Natural killer cell treated with Interleukin-12 subunit alpha and Interleukin-12 subunit beta and Interleukin-15 and Interleukin-18, amount 100 ng/mL, for 72 hours (primary cell): ENCODE measurements around the gene RANBP17. TPM values are rescaled to one million over a fixed set of nuclear protein-coding genes. Genes with fewer than 3 reads are reported as not detected.
A peak's percentile ranks its signal among the peaks of the same experiment; 100 is the strongest.

Experiments
- ATAC-seq, 2 donors: fragments of 150-1000 bp; cut with Tn5 transposase in 1 of 2; sonication (Bioruptor Pico), chemical (Tn5 transposase) in 1 of 2; 2 replicates each; pipeline ENCODE4 v1.10.0; 2021
- DNase-seq: peaks from one replicate; pipeline ENCODE4 v3.0.0; 2022; ENCODE audit warnings: low spot score
- H3K27ac Mint-ChIP-seq, 2 donors: 1 replicate in 1 of 2; 2 replicates in 1 of 2; pipeline ENCODE4 v1.8.0; 2022; ENCODE audit warnings: mixed read lengths in 2 of 2, mild to moderate bottlenecking in 1 of 2, moderate library complexity in 1 of 2
- H3K27me3 Mint-ChIP-seq, 2 donors: 1 replicate in 1 of 2; 2 replicates in 1 of 2; pipeline ENCODE4 v1.8.0; 2022; ENCODE audit warnings: mixed read lengths in 2 of 2
- H3K36me3 Mint-ChIP-seq: one replicate; pipeline ENCODE4 v1.8.0; 2022; ENCODE audit warnings: mixed read lengths
- H3K4me1 Mint-ChIP-seq, 2 donors: 1 replicate in 1 of 2; 2 replicates in 1 of 2; pipeline ENCODE4 v1.8.0; 2022; ENCODE audit warnings: low read depth in 2 of 2, mixed read lengths in 2 of 2, mild to moderate bottlenecking in 1 of 2
- H3K4me3 Mint-ChIP-seq: one replicate; pipeline ENCODE4 v1.8.0; 2022; ENCODE audit warnings: mixed read lengths
- H3K9me3 Mint-ChIP-seq: 2 replicates; pipeline ENCODE4 v1.8.0; 2022; ENCODE audit warnings: mixed read lengths
- total RNA-seq, 2 donors: library from RNA; stranded (reverse); gene quantifications; one replicate each; pipeline ENCODE4 v1.2.3, GENCODE V29; 2022

The RANBP17 gene
- total RNA-seq, 2 donors from 2014 or later, result 6.9 to 8.3 TPM

GRCh38 chr5:171242521-171242920, 380.7 kb downstream of the RANBP17 start:
- ATAC-seq (no peak), DNase-seq (no peak)
- Mint-ChIP-seq H3K27ac (no peak overlapping the region), H3K9me3 (no peaks in the 10 kb centered on the region), H3K4me1 (peaks cover 5 to 6% of the 10 kb centered on the region in 2 donors), H3K36me3 (peaks cover under 1% of the 10 kb centered on the region), H3K4me3 (no peak overlapping the region), H3K27me3 (no peaks in the 10 kb centered on the region)

GRCh38 chr5:171246231-171246630, 384.4 kb downstream of the RANBP17 start:
- peaks cover 12% of the 10 kb centered on the region for H3K9me3 Mint-ChIP-seq
- DNase-seq (no peak), ATAC-seq (no peak)
- H3K4me1 Mint-ChIP-seq, result no peaks in the 10 kb centered on the region
- H3K4me3 Mint-ChIP-seq, result no peak overlapping the region
- H3K27me3 Mint-ChIP-seq, result peaks cover 3 to 14% of the 10 kb centered on the region in 2 donors
- no peak overlapping the region for H3K27ac Mint-ChIP-seq
- H3K36me3 Mint-ChIP-seq, result peaks cover 26% of the 10 kb centered on the region

GRCh38 chr5:171249460-171249859, 387.6 kb downstream of the RANBP17 start:
- H3K27ac Mint-ChIP-seq, result no peak overlapping the region
- H3K4me3 Mint-ChIP-seq, result no peak overlapping the region
- peaks cover 3 to 14% of the 10 kb centered on the region in 2 donors for H3K27me3 Mint-ChIP-seq
- H3K9me3 Mint-ChIP-seq, result peaks cover 12% of the 10 kb centered on the region
- peaks cover 26% of the 10 kb centered on the region for H3K36me3 Mint-ChIP-seq
- ATAC-seq, result no peak
- no peak for DNase-seq
- H3K4me1 Mint-ChIP-seq, result no peaks in the 10 kb centered on the region

- DNase-seq (no peak), ATAC-seq (no peak)
- Mint-ChIP-seq H3K27ac (no peak overlapping the region), H3K27me3 (peaks cover 3 to 20% of the 10 kb centered on the region in 2 donors), H3K36me3 (peaks cover 26% of the 10 kb centered on the region), H3K4me3 (no peak overlapping the region), H3K9me3 (peaks cover 12% of the 10 kb centered on the region), H3K4me1 (no peaks in the 10 kb centered on the region)
These were observed 388.9 kb downstream of the RANBP17 start for GRCh38 chr5:171250738-171251137.

GRCh38 chr5:171251519-171251918, 389.7 kb downstream of the RANBP17 start:
- Mint-ChIP-seq H3K4me1 (no peaks in the 10 kb centered on the region), H3K4me3 (no peak overlapping the region), H3K9me3 (peaks cover 12% of the 10 kb centered on the region), H3K36me3 (peaks cover 26% of the 10 kb centered on the region), H3K27ac (no peak overlapping the region), H3K27me3 (peaks cover 3 to 20% of the 10 kb centered on the region in 2 donors)
- ATAC-seq, result no peak
- no peak for DNase-seq

- H3K4me3 Mint-ChIP-seq, result no peak overlapping the region
- ATAC-seq, result no peak
- peaks cover 24% of the 10 kb centered on the region for H3K36me3 Mint-ChIP-seq
- H3K27me3 Mint-ChIP-seq, result peaks cover 3 to 20% of the 10 kb centered on the region in 2 donors
- no peak for DNase-seq
- H3K4me1 Mint-ChIP-seq, result no peaks in the 10 kb centered on the region
- peaks cover 12% of the 10 kb centered on the region for H3K9me3 Mint-ChIP-seq
- no peak overlapping the region for H3K27ac Mint-ChIP-seq
These were observed 390.9 kb downstream of the RANBP17 start for GRCh38 chr5:171252674-171253073.

- Mint-ChIP-seq H3K27me3 (peaks cover 0 to 6% of the 10 kb centered on the region in 2 donors), H3K9me3 (no peaks in the 10 kb centered on the region), H3K36me3 (no peaks in the 10 kb centered on the region), H3K4me3 (no peak overlapping the region), H3K4me1 (peaks cover 0 to 9% of the 10 kb centered on the region in 2 donors), H3K27ac (no peak overlapping the region)
- ATAC-seq (no peak), DNase-seq (no peak)
These were observed 397.1 kb downstream of the RANBP17 start for GRCh38 chr5:171258737-171259415.

GRCh38 chr5:171261361-171261760, 399.5 kb downstream of the RANBP17 start:
- ATAC-seq, result no peak
- peaks cover 9 to 22% of the 10 kb centered on the region in 2 donors for H3K4me1 Mint-ChIP-seq

GRCh38 chr5:171261904-171262303, 400.1 kb downstream of the RANBP17 start:
- Mint-ChIP-seq H3K4me3 (no peak overlapping the region), H3K36me3 (no peaks in the 10 kb centered on the region), H3K27ac (no peak overlapping the region), H3K4me1 (peaks cover 9 to 22% of the 10 kb centered on the region in 2 donors), H3K9me3 (no peaks in the 10 kb centered on the region), H3K27me3 (no peaks in the 10 kb centered on the region)
- ATAC-seq (no peak), DNase-seq (no peak)

More at GRCh38 chr5:171261361-171261760, 399.5 kb downstream of the RANBP17 start:
- Mint-ChIP-seq H3K9me3 (no peaks in the 10 kb centered on the region), H3K27me3 (no peaks in the 10 kb centered on the region), H3K27ac (no peak overlapping the region), H3K36me3 (no peaks in the 10 kb centered on the region), H3K4me3 (no peak overlapping the region)
- DNase-seq, result no peak

- Mint-ChIP-seq H3K9me3 (no peaks in the 10 kb centered on the region), H3K4me1 (peaks cover 9 to 25% of the 10 kb centered on the region in 2 donors), H3K36me3 (no peaks in the 10 kb centered on the region), H3K27ac (no peak overlapping the region), H3K4me3 (no peak overlapping the region), H3K27me3 (no peaks in the 10 kb centered on the region)
- DNase-seq (no peak), ATAC-seq (no peak)
These were observed 401.4 kb downstream of the RANBP17 start for GRCh38 chr5:171263181-171263580.

- ATAC-seq, result peak; percentile 80 to 90
- Mint-ChIP-seq H3K4me1 (peaks cover 9 to 33% of the 10 kb centered on the region in 2 donors), H3K9me3 (no peaks in the 10 kb centered on the region), H3K36me3 (no peaks in the 10 kb centered on the region), H3K4me3 (peak overlapping the region; percentile 34), H3K27me3 (no peaks in the 10 kb centered on the region), H3K27ac (peak overlapping the region in 1 of 2 donors; percentile 16)
- no peak for DNase-seq
These were observed 403.0 kb downstream of the RANBP17 start for GRCh38 chr5:171264843-171265242.

GRCh38 chr5:171268700-171269620, 407.1 kb downstream of the RANBP17 start:
- Mint-ChIP-seq H3K9me3 (peaks cover 4% of the 10 kb centered on the region), H3K27me3 (peaks cover 0 to 2% of the 10 kb centered on the region in 2 donors), H3K4me1 (peaks cover 18 to 36% of the 10 kb centered on the region in 2 donors), H3K4me3 (no peak overlapping the region), H3K36me3 (no peaks in the 10 kb centered on the region), H3K27ac (no peak overlapping the region)
- ATAC-seq (no peak), DNase-seq (no peak)

GRCh38 chr5:171269717-171270116, 407.9 kb downstream of the RANBP17 start:
- Mint-ChIP-seq H3K9me3 (peaks cover 4% of the 10 kb centered on the region), H3K36me3 (no peaks in the 10 kb centered on the region), H3K4me3 (no peak overlapping the region), H3K4me1 (peaks cover 13 to 30% of the 10 kb centered on the region in 2 donors), H3K27ac (no peak overlapping the region), H3K27me3 (peaks cover 0 to 2% of the 10 kb centered on the region in 2 donors)
- DNase-seq (no peak), ATAC-seq (no peak)

GRCh38 chr5:171270136-171270535, 408.3 kb downstream of the RANBP17 start:
- Mint-ChIP-seq H3K4me3 (no peak overlapping the region), H3K9me3 (peaks cover 4% of the 10 kb centered on the region), H3K4me1 (peaks cover 9 to 26% of the 10 kb centered on the region in 2 donors), H3K36me3 (no peaks in the 10 kb centered on the region), H3K27ac (no peak overlapping the region), H3K27me3 (peaks cover 0 to 2% of the 10 kb centered on the region in 2 donors)
- DNase-seq (no peak), ATAC-seq (no peak)
